Amniotic epithelial cell (primary cell): ENCODE results near the gene SIK2.

ENCODE experiments used
- DNase-seq: peaks from one replicate; pipeline ENCODE4 v3.0.0-alpha.2; 2010; ENCODE audit warnings: low read depth

SIK2 gene

GRCh38 chr11:111730871-111731591 is 128.8 kb downstream of the SIK2 start:
- DNase-seq, result no peak

- DNase-seq, result no peak
Observed at GRCh38 chr11:111731821-111732220, 129.6 kb downstream of the SIK2 start.

- peak; percentile 80 for DNase-seq
Observed at GRCh38 chr11:111733016-111733415, 130.8 kb downstream of the SIK2 start.

- DNase-seq, result no peak
Observed at GRCh38 chr11:111733611-111734088, 131.4 kb downstream of the SIK2 start.

GRCh38 chr11:111734101-111734953 is 132.1 kb downstream of the SIK2 start:
- DNase-seq, result no peak

- DNase-seq, result no peak
Observed at GRCh38 chr11:111734954-111735261, 132.7 kb downstream of the SIK2 start.

- peak; percentile 92 for DNase-seq
Observed at GRCh38 chr11:111735262-111736116, 133.2 kb downstream of the SIK2 start.

GRCh38 chr11:111736181-111736590 is 133.9 kb downstream of the SIK2 start:
- peak; percentile 75 for DNase-seq

GRCh38 chr11:111736621-111737443 is 134.6 kb downstream of the SIK2 start:
- DNase-seq, result no peak

- DNase-seq, result no peak
Observed at GRCh38 chr11:111737444-111738210, 135.4 kb downstream of the SIK2 start.

GRCh38 chr11:111739299-111739698 is 137.1 kb downstream of the SIK2 start:
- DNase-seq, result no peak

GRCh38 chr11:111741751-111742150 is 139.5 kb downstream of the SIK2 start:
- no peak for DNase-seq

GRCh38 chr11:111743700-111744099 is 141.5 kb downstream of the SIK2 start:
- no peak for DNase-seq

- DNase-seq, result peak; percentile 68
Observed at GRCh38 chr11:111745719-111746504, 143.7 kb downstream of the SIK2 start.

GRCh38 chr11:111748035-111748804 is 146.0 kb downstream of the SIK2 start:
- DNase-seq, result no peak

- no peak for DNase-seq
Observed at GRCh38 chr11:111749646-111750045, 147.4 kb downstream of the SIK2 start.

- DNase-seq, result no peak
Observed at GRCh38 chr11:111756097-111756496, 153.8 kb downstream of the SIK2 start.

GRCh38 chr11:111759376-111759775 is 157.1 kb downstream of the SIK2 start:
- no peak for DNase-seq

- no peak for DNase-seq
Observed at GRCh38 chr11:111759778-111760407, 157.6 kb downstream of the SIK2 start.
